H1 (cell line): ENCODE measurements around the gene ANGPTL8. TPM values are rescaled to one million over a fixed set of nuclear protein-coding genes. Genes with fewer than 3 reads are reported as not detected.

ENCODE experiments used
- CBX8 ChIP-seq: fragments of 300-800, 300-1000 bp; sonication (generic); IDR thresholded peaks from 2 replicates; pipeline ENCODE4 v1.7.1; 2016; ENCODE audit warnings: low read depth, low read length, borderline replicate concordance
- CTCF ChIP-seq, 3 experiments: IDR thresholded peaks; 1 replicate in 2 of 3; 2 replicates in 1 of 3; pipeline versions ENCODE4 v1.5.1 to v1.6.1; 2011; ENCODE audit warnings: low read length in 3 of 3, mild to moderate bottlenecking in 3 of 3, inconsistent platforms in 2 of 3, low read depth in 1 of 3, moderate library complexity in 1 of 3; ENCODE audit not compliant: insufficient read depth in 1 of 3; ENCODE audit errors: control extremely low read depth in 1 of 3
- EGR1 ChIP-seq: IDR thresholded peaks from 2 replicates; pipeline ENCODE4 v1.6.1; 2011; ENCODE audit warnings: low read depth, low read length, borderline replicate concordance
- HDAC2 ChIP-seq, 2 experiments: fragments of 300-600 bp in 1 of 2; sonication (generic) in 1 of 2; IDR thresholded peaks; 2 replicates each; pipeline ENCODE4 v1.6.1; 2011 to 2012; ENCODE audit warnings: low read depth in 2 of 2, low read length in 2 of 2, mild to moderate bottlenecking in 2 of 2, moderate library complexity in 2 of 2, borderline replicate concordance in 1 of 2, inconsistent platforms in 1 of 2
- MAFK ChIP-seq: IDR thresholded peaks from 2 replicates; pipeline ENCODE4 v1.6.1; 2012; ENCODE audit warnings: low read depth, mild to moderate bottlenecking, improper control_type of control experiment, low read length
- POLR2A ChIP-seq, 2 experiments: IDR thresholded peaks; 1 replicate in 1 of 2; 2 replicates in 1 of 2; pipeline ENCODE4 v1.6.1; 2011; ENCODE audit warnings: low read depth in 2 of 2, low read length in 2 of 2, mild to moderate bottlenecking in 2 of 2; ENCODE audit errors: control extremely low read depth in 1 of 2
- SIN3A ChIP-seq, 2 experiments: IDR thresholded peaks in 1 of 2; conservative IDR thresholded peaks in 1 of 2; 2 replicates each; pipeline ENCODE4 v1.6.1; 2011 to 2012; ENCODE audit warnings: low read length in 2 of 2, improper control_type of control experiment in 1 of 2, low read depth in 1 of 2, mild to moderate bottlenecking in 1 of 2
- SIRT6 ChIP-seq: IDR thresholded peaks from one replicate; pipeline ENCODE4 v1.7.1; 2012; ENCODE audit warnings: low read length, inconsistent platforms
- polyA plus RNA-seq, 7 experiments: library from polyadenylated mRNA; depleted of rRNA in 3 of 7; stranded (reverse) in 5 of 7; unstranded in 2 of 7; fragments of >200 nt in 5 of 7; fragments of 200-250 nt in 2 of 7; gene quantifications; 1 replicate in 5 of 7; 2 replicates in 1 of 7; 4 replicates in 1 of 7; pipeline versions ENCODE4 v1.2.1 to v1.2.3, GENCODE V29; 2011 to 2013; ENCODE audit warnings: missing spikeins in 2 of 7, mixed read lengths in 2 of 7
- total RNA-seq: library from RNA; stranded (reverse); fragmentation: NEBNext Ultra II Directional; extraction: Animal tissue kit (Norgen Biotek cat#: 25700); gene quantifications from 2 replicates; pipeline ENCODE4 v1.2.1, GENCODE V29; 2021

Gene ANGPTL8
- total and polyA plus RNA-seq, 2 of the 8 experiments (the other 6 are each of a cell fraction or from before 2014, with no cell fraction given) = not detected

- TF ChIP-seq CTCF (IDR thresholded peaks at IDR 0.05; ENCODE audit: control extremely low read depth in 1 of 3, insufficient read depth in 1 of 3, low read depth in 1 of 3, low read length in 3 of 3) = peak; percentile 61 to 80 (median 67)
- TF ChIP-seq MAFK = peak; percentile 19; the same call in 1 of the 2 replicates
- no peak for TF ChIP-seq SIRT6
- 0 out of 3 replicates have a peak, but pooled peaks of 1 of the 2 experiments have one; percentile 12 for TF ChIP-seq POLR2A (IDR thresholded peaks at IDR 0.05; ENCODE audit: control extremely low read depth in 1 of 2, low read depth in 2 of 2, low read length in 2 of 2)
- TF ChIP-seq HDAC2 (IDR thresholded peaks at IDR 0.05; ENCODE audit: borderline replicate concordance in 1 of 2, low read depth in 2 of 2, low read length in 2 of 2) = 0 out of 4 replicates have a peak, but pooled peaks of 1 of the 2 experiments have one; percentile 28
- TF ChIP-seq SIN3A (conservative IDR thresholded peaks at IDR 0.05 in 1 of 2, IDR thresholded peaks at IDR 0.05 in 1 of 2; ENCODE audit: low read depth in 1 of 2, low read length in 2 of 2) = 0 out of 4 replicates have a peak, but pooled peaks of 1 of the 2 experiments have one; percentile 19
- no peak for TF ChIP-seq EGR1
- no peak for TF ChIP-seq CBX8
- TF ChIP-seq, all 59 proteins: peak for 12
These were observed 3.7 kb downstream of the ANGPTL8 start (continued) for GRCh38 chr19:11242864-11243797.
